HG03159 (cell line): ENCODE measurements around the gene ISLR.

Experiments
- ATAC-seq: cut with Tn5 transposase; IDR thresholded peaks from one replicate; pipeline ENCODE4 v1.9.1; 2021; ENCODE audit warnings: mild to moderate bottlenecking, moderate library complexity; ENCODE audit not compliant: unreplicated experiment

The ISLR gene

GRCh38 chr15:74192751-74193150, 19.2 kb downstream of the ISLR start:
- ATAC-seq: no peak

GRCh38 chr15:74193299-74193718, 19.8 kb downstream of the ISLR start:
- no peak for ATAC-seq

GRCh38 chr15:74193905-74194304, 20.4 kb downstream of the ISLR start:
- no peak for ATAC-seq

- ATAC-seq: no peak
These were observed 21.4 kb downstream of the ISLR start for GRCh38 chr15:74194572-74195559.

GRCh38 chr15:74196175-74196574, 22.7 kb downstream of the ISLR start:
- no peak for ATAC-seq

GRCh38 chr15:74197176-74197965, 23.9 kb downstream of the ISLR start:
- ATAC-seq: no peak

GRCh38 chr15:74199297-74199652, 25.8 kb downstream of the ISLR start:
- no peak for ATAC-seq

- no peak for ATAC-seq
These were observed 26.9 kb downstream of the ISLR start for GRCh38 chr15:74200412-74200815.

- ATAC-seq: no peak
These were observed 27.4 kb downstream of the ISLR start for GRCh38 chr15:74200871-74201419.

- ATAC-seq: no peak
These were observed 28.4 kb downstream of the ISLR start for GRCh38 chr15:74201710-74202420.

GRCh38 chr15:74202452-74203401, 29.2 kb downstream of the ISLR start, which contains the start of gene STRA6:
TSS of gene STRA6 (minus strand) at chr15:74202787. CDS start at chr15:74202267, 520 bp downstream.
- ATAC-seq: no peak

GRCh38 chr15:74203914-74204431, 30.5 kb downstream of the ISLR start:
- no peak for ATAC-seq

GRCh38 chr15:74205582-74205947, 32.1 kb downstream of the ISLR start:
- no peak for ATAC-seq

- no peak for ATAC-seq
These were observed 33.3 kb downstream of the ISLR start for GRCh38 chr15:74206801-74207281.

GRCh38 chr15:74207652-74208440, 34.3 kb downstream of the ISLR start:
- ATAC-seq: no peak

- no peak for ATAC-seq
These were observed 35.0 kb downstream of the ISLR start for GRCh38 chr15:74208496-74208895.

- no peak for ATAC-seq
These were observed 35.5 kb downstream of the ISLR start for GRCh38 chr15:74208901-74209559.

- no peak for ATAC-seq
These were observed 36.0 kb downstream of the ISLR start for GRCh38 chr15:74209560-74209958.
